Esophagus muscularis mucosa (tissue), 4 donors: ENCODE measurements around the gene FBXO24. TPM values are rescaled to one million over a fixed set of nuclear protein-coding genes. Genes with fewer than 3 reads are reported as not detected.

Experiments
- DNase-seq: peaks from one replicate; pipeline ENCODE4 v3.0.0-alpha.2; 2017; ENCODE audit errors: extremely low spot score
- H3K27ac ChIP-seq, 4 donors: fragments of 200-600 bp; sonication (generic); replicated peaks in 1 of 4; 1 replicate in 3 of 4; 2 replicates in 1 of 4; pipeline ENCODE4 v1.5.1; 2016 to 2019; ENCODE audit warnings: mild to moderate bottlenecking in 1 of 4
- H3K27me3 ChIP-seq, 4 donors: fragments of 200-600 bp; sonication (generic); one replicate each; pipeline versions ENCODE4 v1.5.1 to v1.6.0; 2016 to 2019
- H3K36me3 ChIP-seq, 4 donors: fragments of 200-600 bp; sonication (generic); one replicate each; pipeline ENCODE4 v1.5.1; 2016 to 2019
- H3K4me1 ChIP-seq, 4 donors: fragments of 200-600 bp; sonication (generic); one replicate each; pipeline ENCODE4 v1.5.1; 2016 to 2019
- H3K4me3 ChIP-seq, 4 donors: fragments of 200-600 bp; sonication (generic); 1 replicate in 2 of 4; 2 replicates in 2 of 4; pipeline ENCODE4 v1.5.1; 2016 to 2019; ENCODE audit warnings: mild to moderate bottlenecking in 4 of 4, moderate library complexity in 1 of 4
- H3K9me3 ChIP-seq, 4 donors: fragments of 200-600 bp; sonication (generic); 1 replicate in 3 of 4; 2 replicates in 1 of 4; pipeline ENCODE4 v1.5.1; 2016 to 2019
- CTCF ChIP-seq, 3 experiments: fragments of 200-600 bp in 2 of 3; fragments of 450-650 bp in 1 of 3; sonication (generic) in 2 of 3; IDR thresholded peaks; one replicate each; pipeline ENCODE4 v1.5.1; 2017 to 2019; ENCODE audit warnings: antibody characterized with exemption in 3 of 3, mild to moderate bottlenecking in 2 of 3, moderate library complexity in 1 of 3
- EP300 ChIP-seq: sonication (generic); formaldehyde crosslinking; IDR thresholded peaks from one replicate; pipeline ENCODE4 v1.6.1; 2017; ENCODE audit warnings: antibody characterized with exemption
- POLR2A ChIP-seq: fragments of 450-650 bp; IDR thresholded peaks from one replicate; pipeline ENCODE4 v1.6.1; 2017; ENCODE audit warnings: antibody characterized with exemption, moderate library complexity, mild to moderate bottlenecking, low read depth
- POLR2AphosphoS5 ChIP-seq, 2 donors: sonication (generic); formaldehyde crosslinking; IDR thresholded peaks; one replicate each; pipeline ENCODE4 v1.6.1; 2017; ENCODE audit warnings: antibody characterized with exemption in 2 of 2
- WGBS: methylation state at CpG from one replicate; pipeline ENCODE4 v1.1.5; 2018; 5-methylcytosine and 5-hydroxymethylcytosine counted together
- intact Hi-C: fragments of 100-400 bp; cut with DNase I; formaldehyde crosslinking; loops from one replicate; pipeline ENCODE4 v1.15.1; 2023
- total RNA-seq, 4 donors: library from RNA; depleted of rRNA; stranded (reverse); fragments of >200 nt; gene quantifications; one replicate each; pipeline versions ENCODE4 v1.1.0 to v1.2.1, GENCODE V29; 2016

Gene FBXO24
- total RNA-seq, 4 donors from 2014 or later: 0.13 to 0.83 (median 0.48) TPM

GRCh38 chr7:100630066-100630465 lies 43.9 kb downstream of the FBXO24 start:
- H3K36me3 ChIP-seq: no peaks in the 10 kb centered on the region
- DNase-seq: no peak
- TF ChIP-seq CTCF (IDR thresholded peaks at IDR 0.05) (no peak), POLR2AphosphoS5 (IDR thresholded peaks at IDR 0.05) (no peak), POLR2A (no peak), EP300 (no peak)
- no peak overlapping the region for H3K27ac ChIP-seq
- H3K9me3 ChIP-seq: no peaks in the 10 kb centered on the region
- H3K27me3 ChIP-seq: peaks cover 0 to 51% (median 18%) of the 10 kb centered on the region in 4 donors
- 91% methylated on average over 4 of the region's 4 CpGs for WGBS
- no peak overlapping the region for H3K4me3 ChIP-seq
- peaks cover 15 to 28% (median 25%) of the 10 kb centered on the region in 4 donors for H3K4me1 ChIP-seq
- intact Hi-C loops: no loop called here

GRCh38 chr7:100632951-100633717 lies 47.0 kb downstream of the FBXO24 start:
- no peak for TF ChIP-seq POLR2AphosphoS5 (IDR thresholded peaks at IDR 0.05)
- TF ChIP-seq CTCF (IDR thresholded peaks at IDR 0.05): peak; percentile 28 to 45 (median 30)
- TF ChIP-seq EP300: no peak
- TF ChIP-seq POLR2A: no peak
- no peak for DNase-seq
- Histone ChIP-seq H3K27me3 (peaks cover 0 to 66% (median 18%) of the 10 kb centered on the region in 4 donors), H3K9me3 (no peaks in the 10 kb centered on the region), H3K27ac (no peak overlapping the region), H3K36me3 (no peaks in the 10 kb centered on the region), H3K4me1 (peaks cover 8 to 14% (median 13%) of the 10 kb centered on the region in 4 donors), H3K4me3 (peak overlapping the region; percentile 50 to 66 (median 52))
- intact Hi-C loops: no loop called here
- WGBS: 3% methylated on average over 25 of the region's 72 CpGs

GRCh38 chr7:100639995-100640516 lies 53.9 kb downstream of the FBXO24 start:
- intact Hi-C loops: no loop called here
- WGBS: 80% methylated on average over 17 of the region's 17 CpGs
- H3K27me3 ChIP-seq: peaks cover 0 to 65% (median 3%) of the 10 kb centered on the region in 4 donors
- no peaks in the 10 kb centered on the region for H3K4me1 ChIP-seq
- no peaks in the 10 kb centered on the region for H3K36me3 ChIP-seq
- no peak overlapping the region for H3K4me3 ChIP-seq
- DNase-seq: no peak
- H3K27ac ChIP-seq: no peak overlapping the region
- TF ChIP-seq EP300 (no peak), CTCF (IDR thresholded peaks at IDR 0.05) (no peak)
- no peaks in the 10 kb centered on the region for H3K9me3 ChIP-seq

GRCh38 chr7:100640517-100641440 lies 54.7 kb downstream of the FBXO24 start:
- TF ChIP-seq POLR2AphosphoS5 (IDR thresholded peaks at IDR 0.05): no peak
- no peak for TF ChIP-seq CTCF (IDR thresholded peaks at IDR 0.05)
- TF ChIP-seq POLR2A: no peak
- no peak for TF ChIP-seq EP300
- Histone ChIP-seq H3K27ac (no peak overlapping the region), H3K9me3 (no peaks in the 10 kb centered on the region), H3K36me3 (no peaks in the 10 kb centered on the region), H3K4me1 (no peaks in the 10 kb centered on the region), H3K27me3 (peaks cover 0 to 65% (median 3%) of the 10 kb centered on the region in 4 donors), H3K4me3 (no peak overlapping the region)
- WGBS: 72% methylated on average over 11 of the region's 24 CpGs
- intact Hi-C loops: no loop called here
- no peak for DNase-seq
